ENCODE results near the gene CDK14. TPM values are rescaled to one million over a fixed set of nuclear protein-coding genes. Genes with fewer than 3 reads are reported as not detected.

Gene CDK14
- total RNA-seq, 2 donors from 2014 or later: 10.8 to 14.6 TPM

DNA sequence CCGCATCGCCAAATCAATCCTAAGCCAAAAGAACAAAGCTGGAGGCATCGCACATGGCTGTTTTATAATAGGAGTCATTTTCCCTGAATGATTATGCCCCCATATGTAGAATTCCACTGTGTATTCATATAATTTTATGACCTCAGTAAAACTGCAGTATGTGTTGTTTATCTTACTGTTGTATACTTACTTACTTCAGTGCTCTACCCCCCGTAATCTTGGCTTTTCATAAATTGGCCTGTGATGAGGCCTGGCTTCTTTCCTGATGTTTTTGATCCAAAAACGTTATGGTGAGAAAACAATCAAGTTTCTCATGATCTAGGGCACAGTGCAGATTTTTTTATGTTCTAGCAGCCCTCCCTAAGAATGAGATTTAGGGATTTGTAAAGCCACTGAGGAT is 361.8 kb downstream of the CDK14 start:
- ATAC-seq (ENCODE audit: insufficient number of reproducible peaks, low FRiP score, low read depth) (no peak), DNase-seq (ENCODE audit: low spot score) (no peak)
- Histone ChIP-seq H3K36me3 (peaks cover 3% of the 10 kb centered on the region), H3K4me1 (ENCODE audit: control insufficient read depth in 1 of 2, low read depth in 2 of 2) (peaks cover 0 to 19% of the 10 kb centered on the region in 2 donors), H3K4me3 (no peak overlapping the region), H3K9me3 (no peaks in the 10 kb centered on the region), H3K27me3 (replicated peaks; ENCODE audit: insufficient read depth) (no peaks in the 10 kb centered on the region), H3K27ac (no peak overlapping the region)
- TF ChIP-seq, protein P1, sequence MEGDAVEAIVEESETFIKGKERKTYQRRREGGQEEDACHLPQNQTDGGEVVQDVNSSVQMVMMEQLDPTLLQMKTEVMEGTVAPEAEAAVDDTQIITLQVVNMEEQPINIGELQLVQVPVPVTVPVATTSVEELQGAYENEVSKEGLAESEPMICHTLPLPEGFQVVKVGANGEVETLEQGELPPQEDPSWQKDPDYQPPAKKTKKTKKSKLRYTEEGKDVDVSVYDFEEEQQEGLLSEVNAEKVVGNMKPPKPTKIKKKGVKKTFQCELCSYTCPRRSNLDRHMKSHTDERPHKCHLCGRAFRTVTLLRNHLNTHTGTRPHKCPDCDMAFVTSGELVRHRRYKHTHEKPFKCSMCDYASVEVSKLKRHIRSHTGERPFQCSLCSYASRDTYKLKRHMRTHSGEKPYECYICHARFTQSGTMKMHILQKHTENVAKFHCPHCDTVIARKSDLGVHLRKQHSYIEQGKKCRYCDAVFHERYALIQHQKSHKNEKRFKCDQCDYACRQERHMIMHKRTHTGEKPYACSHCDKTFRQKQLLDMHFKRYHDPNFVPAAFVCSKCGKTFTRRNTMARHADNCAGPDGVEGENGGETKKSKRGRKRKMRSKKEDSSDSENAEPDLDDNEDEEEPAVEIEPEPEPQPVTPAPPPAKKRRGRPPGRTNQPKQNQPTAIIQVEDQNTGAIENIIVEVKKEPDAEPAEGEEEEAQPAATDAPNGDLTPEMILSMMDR (IDR thresholded peaks at IDR 0.05): no peak

DNA sequence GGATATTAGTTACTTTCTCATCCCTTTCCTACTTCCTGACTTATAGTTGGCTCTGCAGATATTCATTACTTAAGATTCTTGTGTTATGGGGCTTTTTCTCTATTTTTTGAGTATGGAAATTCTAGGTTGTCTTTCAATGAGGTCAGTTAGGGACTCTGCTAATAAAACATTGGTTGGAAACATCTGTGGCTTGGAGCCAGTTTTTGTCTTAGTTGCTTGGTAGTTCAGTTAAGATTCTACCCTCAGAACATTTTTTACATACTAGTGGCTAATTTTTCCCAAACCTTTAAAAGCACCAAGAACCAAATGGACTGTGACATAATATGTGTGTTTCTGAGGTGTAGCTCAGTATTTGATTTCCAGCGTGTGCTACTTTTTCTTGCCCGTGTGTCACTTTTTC is 362.5 kb downstream of the CDK14 start:
- Histone ChIP-seq H3K4me1 (ENCODE audit: control insufficient read depth in 1 of 2, low read depth in 2 of 2) (peaks cover 0 to 12% of the 10 kb centered on the region in 2 donors), H3K27me3 (replicated peaks; ENCODE audit: insufficient read depth) (no peaks in the 10 kb centered on the region), H3K4me3 (no peak overlapping the region), H3K27ac (no peak overlapping the region), H3K9me3 (no peaks in the 10 kb centered on the region), H3K36me3 (peaks cover 3% of the 10 kb centered on the region)
- ATAC-seq (ENCODE audit: insufficient number of reproducible peaks, low FRiP score, low read depth) (no peak), DNase-seq (ENCODE audit: low spot score) (no peak)
- TF ChIP-seq, protein P1 (IDR thresholded peaks at IDR 0.05): no peak

DNA sequence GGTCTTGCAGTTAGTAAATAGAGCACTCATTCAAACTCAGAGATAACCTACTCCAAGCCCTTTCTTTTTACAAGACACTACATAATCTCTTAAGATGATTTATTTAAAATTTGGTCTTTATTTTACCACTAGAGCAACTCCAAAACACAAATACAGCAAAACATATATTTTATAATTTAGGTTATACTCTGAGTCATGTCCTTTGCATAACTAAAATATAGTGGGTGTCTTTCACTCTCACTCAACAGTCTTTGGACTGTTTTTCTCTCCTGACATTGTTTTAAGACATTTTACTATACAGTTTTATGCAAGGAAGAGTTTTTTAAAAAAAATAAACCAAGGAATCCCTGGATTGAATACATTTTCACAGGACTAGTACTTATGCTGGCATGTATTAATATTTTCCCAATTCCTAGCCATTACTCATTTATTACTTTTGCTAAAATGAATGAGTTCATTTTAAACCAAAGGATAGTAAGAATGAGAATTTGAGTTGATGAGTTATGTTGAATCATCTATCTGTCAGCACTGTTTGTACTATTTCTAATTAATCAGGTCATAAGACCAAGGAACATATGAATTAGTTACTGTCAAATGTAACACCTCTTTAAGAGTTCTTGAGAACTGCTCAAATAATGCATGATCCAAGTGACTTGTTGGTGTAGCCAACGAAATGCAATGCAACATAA is 365.1 kb downstream of the CDK14 start:
- H3K4me1 ChIP-seq (ENCODE audit: control insufficient read depth in 1 of 2, low read depth in 2 of 2): peaks cover 0 to 10% of the 10 kb centered on the region in 2 donors
- no peak overlapping the region for H3K4me3 ChIP-seq
- no peaks in the 10 kb centered on the region for H3K36me3 ChIP-seq
- no peak for DNase-seq (ENCODE audit: low spot score)
- TF ChIP-seq, protein P1 (IDR thresholded peaks at IDR 0.05): no peak
- no peaks in the 10 kb centered on the region for H3K27me3 ChIP-seq (replicated peaks; ENCODE audit: insufficient read depth)
- H3K9me3 ChIP-seq: no peaks in the 10 kb centered on the region
- H3K27ac ChIP-seq: no peak overlapping the region
- no peak for ATAC-seq (ENCODE audit: insufficient number of reproducible peaks, low FRiP score, low read depth)

DNA sequence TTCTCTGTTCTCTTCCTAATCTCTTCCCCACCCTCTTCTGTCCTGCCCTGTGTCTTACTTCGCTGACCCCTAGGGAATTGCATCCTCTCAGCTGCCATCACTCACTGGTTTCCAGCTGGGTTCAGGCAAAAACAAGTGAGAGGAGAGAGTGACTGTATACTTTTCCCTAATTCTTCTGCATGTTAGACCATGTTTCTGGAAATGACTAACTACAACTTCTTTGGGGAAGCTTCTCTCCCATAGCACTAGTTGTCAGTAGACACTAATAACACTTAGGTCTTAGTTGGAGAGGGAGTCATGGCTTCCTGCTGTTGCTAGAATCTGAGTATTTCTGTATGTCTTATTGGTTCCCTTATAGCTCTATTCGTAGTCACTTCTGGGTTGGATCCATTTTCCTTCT is 369.1 kb downstream of the CDK14 start:
- no peaks in the 10 kb centered on the region for H3K9me3 ChIP-seq
- H3K36me3 ChIP-seq: no peaks in the 10 kb centered on the region
- H3K4me1 ChIP-seq (ENCODE audit: control insufficient read depth in 1 of 2, low read depth in 2 of 2): no peaks in the 10 kb centered on the region
- no peak overlapping the region for H3K27ac ChIP-seq
- TF ChIP-seq, protein P1 (IDR thresholded peaks at IDR 0.05): no peak
- no peak for ATAC-seq (ENCODE audit: insufficient number of reproducible peaks, low FRiP score, low read depth)
- no peak for DNase-seq (ENCODE audit: low spot score)
- no peaks in the 10 kb centered on the region for H3K27me3 ChIP-seq (replicated peaks; ENCODE audit: insufficient read depth)
- H3K4me3 ChIP-seq: no peak overlapping the region

DNA sequence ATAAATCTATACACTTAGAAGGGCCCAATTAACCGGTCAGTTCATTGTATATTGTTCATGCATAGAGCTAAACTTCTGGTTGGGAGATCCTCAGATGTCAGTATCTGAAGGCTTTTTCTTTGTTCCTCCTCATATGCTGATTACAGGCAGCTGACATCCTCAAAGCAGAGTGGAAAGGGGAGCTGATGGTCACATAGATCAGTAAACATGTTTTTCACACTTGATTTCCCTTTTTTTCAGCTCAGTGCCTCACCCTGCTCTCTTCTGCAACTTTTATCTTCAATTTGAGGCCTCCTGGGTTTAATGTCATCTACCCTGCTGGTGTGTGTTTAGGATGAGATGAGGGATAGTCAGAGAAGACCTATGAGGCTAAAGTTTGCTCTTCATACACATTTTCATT is 370.2 kb downstream of the CDK14 start:
- no peak overlapping the region for H3K4me3 ChIP-seq
- ATAC-seq (ENCODE audit: insufficient number of reproducible peaks, low FRiP score, low read depth) (no peak), DNase-seq (ENCODE audit: low spot score) (no peak)
- no peaks in the 10 kb centered on the region for H3K36me3 ChIP-seq
- no peaks in the 10 kb centered on the region for H3K9me3 ChIP-seq
- no peaks in the 10 kb centered on the region for H3K27me3 ChIP-seq (replicated peaks; ENCODE audit: insufficient read depth)
- no peak overlapping the region for H3K27ac ChIP-seq
- H3K4me1 ChIP-seq (ENCODE audit: control insufficient read depth in 1 of 2, low read depth in 2 of 2): no peaks in the 10 kb centered on the region
- TF ChIP-seq, protein P1 (IDR thresholded peaks at IDR 0.05): no peak

Measured in thoracic aorta (tissue), 2 donors.